ENCODE measurements around the gene FAM124A.

Gene FAM124A

GRCh38 chr13:51327961-51328360, 105.8 kb downstream of the FAM124A start:
- no peak overlapping the region for H3K23ac ChIP-seq (ENCODE audit: low read length)
- WGBS (ENCODE audit: extremely low coverage, insufficient coverage, insufficient read length), result no CpG with 5 or more reads among the region's 2 CpGs
- H3K27ac ChIP-seq (ENCODE audit: low read depth, low read length), result no peak overlapping the region
- no peak overlapping the region for H3K14ac ChIP-seq (ENCODE audit: low read length)
- H4K8ac ChIP-seq (ENCODE audit: low read depth, low read length), result no peak overlapping the region
- H3K4me2 ChIP-seq (ENCODE audit: low read length), result no peak overlapping the region
- no peak overlapping the region for H2AK5ac ChIP-seq (ENCODE audit: low read length)
- no peak overlapping the region for H3K18ac ChIP-seq (ENCODE audit: low read length)
- H3K4ac ChIP-seq (ENCODE audit: low read depth, low read length), result no peak overlapping the region
- no peak overlapping the region for H2BK5ac ChIP-seq (ENCODE audit: low read depth, low read length, poor library complexity)
- no peak overlapping the region for H2AFZ ChIP-seq (ENCODE audit: insufficient read depth, low read length, poor library complexity)
- no peak overlapping the region for H4K12ac ChIP-seq (ENCODE audit: low read depth, low read length)
- H3K9me3 ChIP-seq (ENCODE audit: insufficient read depth, low read depth, low read length), result no peaks in the 10 kb centered on the region
- H3K27me3 ChIP-seq (ENCODE audit: insufficient read depth, low read length), result no peaks in the 10 kb centered on the region
- DNase-seq, result no peak
- no peaks in the 10 kb centered on the region for H3K4me1 ChIP-seq (ENCODE audit: control insufficient read depth in 1 of 2, insufficient read depth in 2 of 2, low read length in 2 of 2)
- H2BK120ac ChIP-seq (ENCODE audit: insufficient read depth, low read length, poor library complexity), result no peak overlapping the region
- no peak overlapping the region for H3K9ac ChIP-seq (ENCODE audit: low read length)
- H3K79me2 ChIP-seq (ENCODE audit: control insufficient read depth, insufficient read depth, low read length, poor library complexity), result no peaks in the 10 kb centered on the region
- no peak overlapping the region for H2BK12ac ChIP-seq (ENCODE audit: low read length)
- H3K36me3 ChIP-seq (ENCODE audit: control insufficient read depth in 1 of 2, insufficient read depth in 2 of 2, low read length in 2 of 2), result no peaks in the 10 kb centered on the region
- no peak overlapping the region for H4K91ac ChIP-seq (ENCODE audit: low read depth, low read length)
- no peak overlapping the region for H3K4me3 ChIP-seq (ENCODE audit: low read depth, low read length)
- H3K79me1 ChIP-seq (ENCODE audit: low read length), result no peaks in the 10 kb centered on the region

DNA sequence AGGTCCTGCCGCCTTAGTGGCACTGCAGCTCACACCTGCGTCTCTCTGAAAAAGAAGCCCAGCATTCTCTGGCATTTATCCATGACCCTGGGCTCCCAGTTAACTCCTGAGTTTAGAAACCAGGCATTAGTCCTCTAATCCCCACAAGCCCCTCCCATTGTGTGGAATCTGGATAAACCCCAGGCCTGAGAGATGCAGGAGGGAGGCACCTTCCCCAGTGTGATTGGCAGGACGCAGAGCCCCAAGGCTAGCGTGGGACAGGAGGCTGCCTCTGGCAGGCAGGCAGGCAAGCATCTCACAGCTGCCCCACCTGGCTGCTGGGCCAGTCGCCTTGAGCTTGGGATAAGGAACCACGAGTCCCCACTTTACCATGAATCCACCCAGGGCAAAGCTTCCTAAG, 106.3 kb downstream of the FAM124A start:
- Histone ChIP-seq H4K12ac (ENCODE audit: low read depth, low read length) (no peak overlapping the region), H3K4me2 (ENCODE audit: low read length) (no peak overlapping the region), H3K79me1 (ENCODE audit: low read length) (no peaks in the 10 kb centered on the region), H3K18ac (ENCODE audit: low read length) (no peak overlapping the region), H2BK5ac (ENCODE audit: low read depth, low read length, poor library complexity) (no peak overlapping the region), H3K27me3 (ENCODE audit: insufficient read depth, low read length) (no peaks in the 10 kb centered on the region), H3K79me2 (ENCODE audit: control insufficient read depth, insufficient read depth, low read length, poor library complexity) (no peaks in the 10 kb centered on the region), H3K9me3 (ENCODE audit: insufficient read depth, low read depth, low read length) (no peaks in the 10 kb centered on the region), H2AK5ac (ENCODE audit: low read length) (no peak overlapping the region), H2BK120ac (ENCODE audit: insufficient read depth, low read length, poor library complexity) (no peak overlapping the region), H4K8ac (ENCODE audit: low read depth, low read length) (no peak overlapping the region), H2BK12ac (ENCODE audit: low read length) (no peak overlapping the region), H3K4me1 (ENCODE audit: control insufficient read depth in 1 of 2, insufficient read depth in 2 of 2, low read length in 2 of 2) (no peaks in the 10 kb centered on the region), H3K23ac (ENCODE audit: low read length) (no peak overlapping the region), H3K9ac (ENCODE audit: low read length) (no peak overlapping the region), H2AFZ (ENCODE audit: insufficient read depth, low read length, poor library complexity) (no peak overlapping the region), H3K27ac (ENCODE audit: low read depth, low read length) (no peak overlapping the region), H3K36me3 (ENCODE audit: control insufficient read depth in 1 of 2, insufficient read depth in 2 of 2, low read length in 2 of 2) (no peaks in the 10 kb centered on the region), H4K91ac (ENCODE audit: low read depth, low read length) (no peak overlapping the region), H3K14ac (ENCODE audit: low read length) (no peak overlapping the region), H3K4me3 (ENCODE audit: low read depth, low read length) (no peak overlapping the region), H3K4ac (ENCODE audit: low read depth, low read length) (no peak overlapping the region)
- no CpG with 5 or more reads among the region's 6 CpGs for whole genome bisulfite sequencing (ENCODE audit: extremely low coverage, insufficient coverage, insufficient read length)
- DNase-seq, result no peak

DNA sequence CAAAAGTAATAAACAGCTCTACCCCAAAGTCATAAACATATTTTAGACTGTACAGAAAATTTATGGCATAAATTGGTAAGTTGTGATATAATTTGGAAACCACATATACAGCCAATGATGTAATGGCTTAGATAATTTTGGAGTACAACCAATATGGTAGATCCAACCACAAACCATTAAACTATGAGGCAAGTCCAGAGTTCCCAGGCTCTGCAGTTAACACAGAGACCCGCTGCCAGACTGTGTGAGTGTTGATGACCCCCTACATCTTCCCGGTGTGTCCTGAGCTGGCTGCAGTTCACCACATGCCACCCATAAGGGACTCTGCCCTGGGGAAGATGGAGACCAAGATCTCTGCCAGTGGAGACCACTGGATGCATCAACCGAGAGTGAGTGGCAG, 107.4 kb downstream of the FAM124A start:
- Histone ChIP-seq H2BK5ac (ENCODE audit: low read depth, low read length, poor library complexity) (no peak overlapping the region), H3K23ac (ENCODE audit: low read length) (no peak overlapping the region), H3K4ac (ENCODE audit: low read depth, low read length) (no peak overlapping the region), H3K36me3 (ENCODE audit: control insufficient read depth in 1 of 2, insufficient read depth in 2 of 2, low read length in 2 of 2) (no peaks in the 10 kb centered on the region), H3K18ac (ENCODE audit: low read length) (no peak overlapping the region), H3K14ac (ENCODE audit: low read length) (no peak overlapping the region), H3K27ac (ENCODE audit: low read depth, low read length) (no peak overlapping the region), H2AK5ac (ENCODE audit: low read length) (no peak overlapping the region), H3K9ac (ENCODE audit: low read length) (no peak overlapping the region), H3K27me3 (ENCODE audit: insufficient read depth, low read length) (no peaks in the 10 kb centered on the region), H4K91ac (ENCODE audit: low read depth, low read length) (no peak overlapping the region), H3K79me2 (ENCODE audit: control insufficient read depth, insufficient read depth, low read length, poor library complexity) (no peaks in the 10 kb centered on the region), H3K4me3 (ENCODE audit: low read depth, low read length) (no peak overlapping the region), H3K4me2 (ENCODE audit: low read length) (no peak overlapping the region), H3K79me1 (ENCODE audit: low read length) (no peaks in the 10 kb centered on the region), H4K12ac (ENCODE audit: low read depth, low read length) (no peak overlapping the region), H2BK12ac (ENCODE audit: low read length) (no peak overlapping the region), H2AFZ (ENCODE audit: insufficient read depth, low read length, poor library complexity) (no peak overlapping the region), H2BK120ac (ENCODE audit: insufficient read depth, low read length, poor library complexity) (no peak overlapping the region), H3K4me1 (ENCODE audit: control insufficient read depth in 1 of 2, insufficient read depth in 2 of 2, low read length in 2 of 2) (no peaks in the 10 kb centered on the region), H4K8ac (ENCODE audit: low read depth, low read length) (no peak overlapping the region), H3K9me3 (ENCODE audit: insufficient read depth, low read depth, low read length) (no peaks in the 10 kb centered on the region)
- no CpG with 5 or more reads among the region's 3 CpGs for WGBS (ENCODE audit: extremely low coverage, insufficient coverage, insufficient read length)
- no peak for DNase-seq

- Histone ChIP-seq H3K4me3 (ENCODE audit: low read depth, low read length) (no peak overlapping the region), H3K36me3 (ENCODE audit: control insufficient read depth in 1 of 2, insufficient read depth in 2 of 2, low read length in 2 of 2) (no peaks in the 10 kb centered on the region), H2BK12ac (ENCODE audit: low read length) (no peak overlapping the region), H3K27me3 (ENCODE audit: insufficient read depth, low read length) (no peaks in the 10 kb centered on the region), H2AFZ (ENCODE audit: insufficient read depth, low read length, poor library complexity) (no peak overlapping the region), H4K8ac (ENCODE audit: low read depth, low read length) (no peak overlapping the region), H2AK5ac (ENCODE audit: low read length) (no peak overlapping the region), H3K23ac (ENCODE audit: low read length) (no peak overlapping the region), H4K91ac (ENCODE audit: low read depth, low read length) (no peak overlapping the region), H3K14ac (ENCODE audit: low read length) (no peak overlapping the region), H3K79me2 (ENCODE audit: control insufficient read depth, insufficient read depth, low read length, poor library complexity) (no peaks in the 10 kb centered on the region), H3K9ac (ENCODE audit: low read length) (no peak overlapping the region), H3K79me1 (ENCODE audit: low read length) (no peaks in the 10 kb centered on the region), H4K12ac (ENCODE audit: low read depth, low read length) (no peak overlapping the region), H2BK5ac (ENCODE audit: low read depth, low read length, poor library complexity) (no peak overlapping the region), H3K27ac (ENCODE audit: low read depth, low read length) (no peak overlapping the region), H3K4me1 (ENCODE audit: control insufficient read depth in 1 of 2, insufficient read depth in 2 of 2, low read length in 2 of 2) (no peaks in the 10 kb centered on the region), H3K9me3 (ENCODE audit: insufficient read depth, low read depth, low read length) (no peaks in the 10 kb centered on the region), H3K4ac (ENCODE audit: low read depth, low read length) (no peak overlapping the region), H3K4me2 (ENCODE audit: low read length) (no peak overlapping the region), H2BK120ac (ENCODE audit: insufficient read depth, low read length, poor library complexity) (no peak overlapping the region), H3K18ac (ENCODE audit: low read length) (no peak overlapping the region)
- WGBS (ENCODE audit: extremely low coverage, insufficient coverage, insufficient read length), result no CpG with 5 or more reads among the region's 3 CpGs
- no peak for DNase-seq
Observed at GRCh38 chr13:51330791-51331190, 108.6 kb downstream of the FAM124A start.
